ENCODE measurements around the gene MCCC1. TPM values are rescaled to one million over a fixed set of nuclear protein-coding genes. Genes with fewer than 3 reads are reported as not detected.
A peak's percentile ranks its signal among the peaks of the same experiment; 100 is the strongest.

Gene MCCC1
- total and polyA plus RNA-seq, 10 of the 15 experiments (the other 5 are each of a cell fraction or from before 2014, with no cell fraction given) = 35.0 to 71.7 (median 47.0) TPM

GRCh38 chr3:183046883-183047282 is 52.4 kb downstream of the MCCC1 start:
- CTCF ChIA-PET = interaction anchor here (0.7 to 1.9 kb wide), 6 partner anchors 10 to 332 kb away, joined by 3 to 18 read pairs (median 3); no protein-coding TSS in a partner anchor
- Histone ChIP-seq H3K9ac (ENCODE audit: control insufficient read depth, insufficient read depth, low read length) (no peak overlapping the region), H3K27me3 (replicated peaks in 1 of 2; ENCODE audit: control insufficient read depth in 2 of 2, insufficient read depth in 2 of 2, low read length in 1 of 2) (no peaks in the 10 kb centered on the region), H3K4me1 (ENCODE audit: control insufficient read depth, insufficient read depth, low read length) (peaks cover 44% of the 10 kb centered on the region), H3K27ac (ENCODE audit: control insufficient read depth, insufficient read depth) (peak overlapping the region; percentile 14), H3K4me3 (no peak overlapping the region), H3K9me3 (replicated peaks; ENCODE audit: control insufficient read depth, insufficient read depth, low read length) (no peaks in the 10 kb centered on the region), H3K79me2 (ENCODE audit: control insufficient read depth, insufficient read depth, low read length) (no peaks in the 10 kb centered on the region), H4K20me1 (ENCODE audit: control insufficient read depth, insufficient read depth) (peaks cover 4% of the 10 kb centered on the region; the same call in 1 of the 2 replicates), H3K4me2 (ENCODE audit: control insufficient read depth, insufficient read depth) (no peak overlapping the region), H2AFZ (ENCODE audit: control insufficient read depth, low read depth, low read length) (no peak overlapping the region; the same call in 1 of the 2 replicates), H3K36me3 (ENCODE audit: control insufficient read depth in 2 of 2, insufficient read depth in 2 of 2, low read length in 1 of 2) (peaks cover 1 to 8% of the 10 kb centered on the region in 2 experiments; a peak in 2 of 4 replicates)
- no TSS peak for BruUV-seq (replicated peaks)
- WGBS (ENCODE audit: insufficient coverage, insufficient replicate concordance, low lambda C conversion rate, missing lambda C conversion rate) = 50% methylated on average over 2 of the region's 2 CpGs
- DNase-seq (ENCODE audit: low read depth, low spot score) = no peak
- POLR2A ChIA-PET = interaction anchor here (1.0 to 1.1 kb wide), 2 partner anchors 9 to 52 kb away, joined by 3 to 4 read pairs; partner anchors contain the start of gene MCCC1
- intact Hi-C loops (cut with micrococcal nuclease; ENCODE audit: unreplicated experiment) (loop anchor here (10.0 kb wide), 1 partner anchor 332 kb away; no protein-coding TSS in a partner anchor), in situ Hi-C loops (cut with MboI) (no loop called here)
- RAD21 ChIA-PET (ENCODE audit: unreplicated experiment) = interaction anchor here (0.6 to 1.6 kb wide), 6 partner anchors 19 to 330 kb away, joined by 3 to 4 read pairs (median 3); no protein-coding TSS in a partner anchor
- SMC1A ChIA-PET (ENCODE audit: uncharacterized antibody, unreplicated experiment) = interaction anchor here (0.6 to 2.1 kb wide), 10 partner anchors 8 to 333 kb away, joined by 3 to 13 read pairs (median 3); no protein-coding TSS in a partner anchor
- FAIRE-seq = no peak
- ATAC-seq = peak; percentile 7
- TF ChIP-seq POLR2A (IDR thresholded peaks at IDR 0.05; ENCODE audit: low read depth, low read length) (no peak), SPI1 (IDR thresholded peaks at IDR 0.05; ENCODE audit: borderline replicate concordance, insufficient read depth, low read depth, low read length) (peak; percentile 76), TCF12 (IDR thresholded peaks at IDR 0.05; ENCODE audit: low read depth, low read length) (no peak), ZBED1 (IDR thresholded peaks at IDR 0.05; ENCODE audit: borderline replicate concordance) (no peak), TCF7 (IDR thresholded peaks at IDR 0.05; ENCODE audit: borderline replicate concordance) (no peak), NRF1 (conservative IDR thresholded peaks at IDR 0.05; ENCODE audit: low read depth, low read length) (no peak), E2F8 (IDR thresholded peaks at IDR 0.05; ENCODE audit: low read depth, partially characterized antibody) (no peak), NKRF (conservative IDR thresholded peaks at IDR 0.05) (no peak), ATF2 (IDR thresholded peaks at IDR 0.05; ENCODE audit: low read length) (no peak), E2F4 (IDR thresholded peaks at IDR 0.05; ENCODE audit: low read depth, low read length) (no peak), RUNX3 (IDR thresholded peaks at IDR 0.05; ENCODE audit: low read length) (peak; percentile 59)

All from GM12878 (cell line).